ENCODE measurements around the gene ZNF691. TPM values are rescaled to one million over a fixed set of nuclear protein-coding genes. Genes with fewer than 3 reads are reported as not detected.
"Not testable (repeated sequence)": the region's sequence is repeated elsewhere in the genome, so short reads cannot be mapped to it uniquely, and the experiment has no call there.

The ZNF691 gene
- total and polyA plus RNA-seq, 2 experiments from 2014 or later = 18.6 to 24.3 TPM

DNA sequence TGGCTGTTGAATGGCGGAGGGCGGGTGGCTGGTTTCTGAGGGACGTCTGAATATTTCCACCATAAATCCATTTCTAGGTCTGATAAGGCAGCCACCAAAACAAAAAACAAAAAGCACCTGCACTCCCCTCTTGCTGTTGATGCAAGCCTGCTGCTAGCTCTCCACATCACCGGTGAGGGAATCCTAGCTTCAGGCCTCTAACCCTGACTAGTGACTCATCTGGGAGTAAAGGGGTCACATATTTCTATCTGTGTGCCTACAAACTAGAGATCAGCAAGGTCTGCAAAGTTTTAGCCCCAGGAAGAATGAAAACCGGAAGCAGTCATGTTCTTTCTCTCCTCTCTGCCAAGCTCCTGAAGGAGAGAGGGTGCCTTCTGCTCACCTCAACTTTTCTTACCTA is 39.8 kb upstream of the ZNF691 start:
- no peaks in the 10 kb centered on the region for H3K9me3 ChIP-seq (ENCODE audit: low read depth)
- H3K27me3 ChIP-seq = no peaks in the 10 kb centered on the region
- no peaks in the 10 kb centered on the region for H3K36me3 ChIP-seq
- no peaks in the 10 kb centered on the region for H3K4me1 ChIP-seq (ENCODE audit: low read depth)
- H3K27ac ChIP-seq = no peak overlapping the region
- TF ChIP-seq, protein P1, sequence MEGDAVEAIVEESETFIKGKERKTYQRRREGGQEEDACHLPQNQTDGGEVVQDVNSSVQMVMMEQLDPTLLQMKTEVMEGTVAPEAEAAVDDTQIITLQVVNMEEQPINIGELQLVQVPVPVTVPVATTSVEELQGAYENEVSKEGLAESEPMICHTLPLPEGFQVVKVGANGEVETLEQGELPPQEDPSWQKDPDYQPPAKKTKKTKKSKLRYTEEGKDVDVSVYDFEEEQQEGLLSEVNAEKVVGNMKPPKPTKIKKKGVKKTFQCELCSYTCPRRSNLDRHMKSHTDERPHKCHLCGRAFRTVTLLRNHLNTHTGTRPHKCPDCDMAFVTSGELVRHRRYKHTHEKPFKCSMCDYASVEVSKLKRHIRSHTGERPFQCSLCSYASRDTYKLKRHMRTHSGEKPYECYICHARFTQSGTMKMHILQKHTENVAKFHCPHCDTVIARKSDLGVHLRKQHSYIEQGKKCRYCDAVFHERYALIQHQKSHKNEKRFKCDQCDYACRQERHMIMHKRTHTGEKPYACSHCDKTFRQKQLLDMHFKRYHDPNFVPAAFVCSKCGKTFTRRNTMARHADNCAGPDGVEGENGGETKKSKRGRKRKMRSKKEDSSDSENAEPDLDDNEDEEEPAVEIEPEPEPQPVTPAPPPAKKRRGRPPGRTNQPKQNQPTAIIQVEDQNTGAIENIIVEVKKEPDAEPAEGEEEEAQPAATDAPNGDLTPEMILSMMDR (IDR thresholded peaks at IDR 0.05; ENCODE audit: low read depth, low read length) = no peak
- no peak for DNase-seq (ENCODE audit: low read depth in 1 of 2, low spot score in 1 of 2)
- no peak overlapping the region for H3K4me3 ChIP-seq

DNA sequence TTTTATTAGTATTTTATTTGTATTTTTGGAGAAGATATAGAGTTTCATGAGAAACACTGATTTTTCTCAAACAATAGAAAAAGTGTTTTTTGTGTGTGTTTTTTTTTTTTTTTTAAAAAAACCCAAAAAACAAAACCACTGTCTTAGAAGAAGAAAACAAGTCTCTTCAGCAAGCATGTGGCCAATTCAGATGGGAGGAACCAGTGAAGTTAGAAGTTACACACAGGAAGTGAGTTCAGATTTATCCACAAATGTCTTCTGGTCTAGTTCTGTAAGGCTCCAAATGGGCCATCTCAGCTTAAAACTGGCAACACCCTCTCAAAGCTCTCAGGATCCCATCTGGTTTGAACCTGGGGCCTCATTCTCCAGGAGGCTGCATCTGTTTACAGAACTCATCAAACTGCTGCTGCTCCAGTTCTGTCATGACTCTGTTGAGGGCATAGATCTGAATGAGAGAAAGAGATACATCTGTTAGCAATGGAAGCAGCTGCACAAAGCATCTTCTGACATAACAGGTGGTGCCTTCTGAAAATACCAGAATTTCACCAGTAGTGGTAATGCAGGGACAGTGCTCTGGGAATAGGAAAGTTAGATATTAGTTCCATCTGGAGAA is 39.3 kb upstream of the ZNF691 start:
- TF ChIP-seq, protein P1 (IDR thresholded peaks at IDR 0.05; ENCODE audit: low read depth, low read length) = no peak
- DNase-seq (ENCODE audit: low read depth in 1 of 2, low spot score in 1 of 2) = no peak
- Histone ChIP-seq H3K4me1 (ENCODE audit: low read depth) (no peaks in the 10 kb centered on the region), H3K9me3 (ENCODE audit: low read depth) (no peaks in the 10 kb centered on the region), H3K27me3 (no peaks in the 10 kb centered on the region), H3K36me3 (no peaks in the 10 kb centered on the region), H3K4me3 (no peak overlapping the region), H3K27ac (no peak overlapping the region)

DNA sequence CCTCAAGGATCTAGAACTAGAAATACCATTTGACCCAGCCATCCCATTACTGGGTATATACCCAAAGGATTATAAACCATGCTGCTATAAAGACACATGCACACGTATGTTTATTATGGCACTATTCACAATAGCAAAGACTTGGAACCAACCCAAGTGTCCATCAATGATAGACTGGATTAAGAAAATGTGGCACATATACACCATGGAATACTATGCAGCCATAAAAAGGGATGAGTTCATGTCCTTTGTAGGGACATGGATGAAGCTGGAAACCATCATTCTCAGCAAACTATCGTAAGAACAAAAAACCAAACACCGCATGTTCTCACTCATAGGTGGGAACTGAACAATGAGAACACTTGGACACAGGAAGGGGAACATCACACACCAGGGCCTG is 31.6 kb upstream of the ZNF691 start:
- H3K27me3 ChIP-seq; H3K4me1 ChIP-seq (ENCODE audit: low read depth); H3K27ac ChIP-seq; H3K36me3 ChIP-seq; H3K4me3 ChIP-seq; DNase-seq (ENCODE audit: low read depth in 1 of 2, low spot score in 1 of 2); H3K9me3 ChIP-seq (ENCODE audit: low read depth): not testable (repeated sequence)

DNA sequence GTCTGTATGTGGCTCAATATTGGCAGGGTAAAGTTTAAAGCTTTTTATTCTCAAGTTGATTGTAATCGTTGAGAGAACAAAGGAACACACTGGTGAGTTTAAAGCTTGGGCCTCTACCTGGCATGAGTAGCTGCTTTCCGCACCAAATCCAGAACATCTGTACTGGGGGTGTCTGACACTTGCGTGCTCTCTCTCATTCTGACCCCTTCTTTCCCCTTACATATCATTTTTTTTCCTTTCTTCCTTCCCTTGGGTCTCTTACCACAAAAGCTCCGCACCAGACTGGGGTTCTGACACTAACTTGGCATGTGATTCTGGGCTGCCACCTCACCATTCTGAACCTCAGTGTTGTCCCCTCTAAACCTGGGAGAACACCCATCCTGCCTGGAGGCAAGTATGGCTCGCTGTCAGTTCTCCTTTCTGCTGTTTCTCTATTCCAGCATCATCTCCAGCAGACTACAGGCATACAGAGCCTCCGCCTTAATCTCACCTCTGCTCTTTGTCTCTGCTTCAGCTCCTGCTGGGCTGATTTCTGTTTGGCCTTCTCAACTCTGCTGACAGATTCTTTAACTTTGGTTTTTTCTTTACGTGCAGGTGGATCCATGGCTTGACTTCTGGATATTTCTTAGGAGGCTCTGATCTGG is 30.4 kb upstream of the ZNF691 start:
- Histone ChIP-seq H3K4me1 (ENCODE audit: low read depth) (peaks cover 10% of the 10 kb centered on the region), H3K27ac (peak overlapping the region; percentile 100), H3K36me3 (no peaks in the 10 kb centered on the region), H3K27me3 (no peaks in the 10 kb centered on the region), H3K9me3 (ENCODE audit: low read depth) (no peaks in the 10 kb centered on the region), H3K4me3 (peak overlapping the region; percentile 82)
- TF ChIP-seq, protein P1 (IDR thresholded peaks at IDR 0.05; ENCODE audit: low read depth, low read length) = no peak
- peak in 1 of 2 donors; percentile 15 for DNase-seq (ENCODE audit: low read depth in 1 of 2, low spot score in 1 of 2)

DNA sequence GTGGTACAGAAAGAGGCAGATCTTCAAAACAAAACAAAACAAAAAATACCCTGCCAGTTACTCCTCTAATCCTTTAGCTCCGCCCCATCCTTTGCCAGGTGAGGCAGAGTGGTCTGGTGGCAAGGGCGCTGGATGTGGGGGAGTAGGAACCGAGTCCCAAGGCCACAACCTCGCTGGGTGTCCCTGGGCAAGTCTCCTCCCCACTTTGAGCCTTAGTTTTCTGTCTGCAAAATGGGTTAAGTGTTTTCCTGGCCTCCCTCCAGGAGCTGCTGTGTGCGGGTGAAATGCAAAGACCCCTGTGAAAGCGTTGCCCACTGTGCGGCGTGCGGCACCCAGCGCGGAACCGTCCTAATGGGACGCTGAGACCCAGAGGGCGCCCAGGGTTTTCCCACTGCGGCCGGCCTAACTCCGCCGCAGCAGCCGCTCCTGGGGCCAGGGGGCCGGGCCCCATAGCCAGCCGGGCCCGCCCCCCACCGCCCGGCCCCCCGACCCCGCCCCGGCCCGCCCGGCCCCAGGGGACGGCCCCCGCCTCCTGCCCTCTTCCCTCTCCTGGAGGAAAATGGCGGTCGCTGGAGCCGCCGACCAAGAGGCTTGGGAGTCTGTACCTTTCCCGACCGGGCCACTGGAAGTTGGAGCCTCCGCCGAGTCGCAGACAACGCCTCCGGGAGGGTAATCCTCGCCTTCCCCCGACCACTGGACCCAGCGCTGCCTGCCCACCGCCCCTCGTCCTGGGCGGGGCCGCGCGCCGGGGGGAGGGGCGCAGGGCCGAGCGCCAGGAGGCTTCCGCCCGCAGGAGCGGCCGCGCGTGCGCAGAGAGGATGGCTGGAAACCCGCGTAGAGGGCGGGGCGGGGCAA is 29.6 kb upstream of the ZNF691 start, which contains the start of the genes ERMAP and SVBP:
TSS of gene ERMAP (plus strand) at position 538 of the 855 bp plus-strand sequence. CDS start 13,327 bp downstream, outside the sequence.
TSS of gene SVBP (minus strand) at position 813 of the 855 bp plus-strand sequence. CDS start 853 bp downstream, outside the sequence.
- Histone ChIP-seq H3K27ac (peak within 1 kb of the TSS; percentile 100), H3K4me3 (peak within 1 kb of the TSS; percentile 82), H3K36me3 (no peaks in the 10 kb centered on the region), H3K27me3 (no peaks in the 10 kb centered on the region), H3K9me3 (ENCODE audit: low read depth) (no peaks in the 10 kb centered on the region), H3K4me1 (ENCODE audit: low read depth) (peaks cover 10% of the 10 kb centered on the region)
- peak; percentile 90 to 96 for DNase-seq (ENCODE audit: low read depth in 1 of 2, low spot score in 1 of 2)
- TF ChIP-seq, protein P1 (IDR thresholded peaks at IDR 0.05; ENCODE audit: low read depth, low read length) = no peak

Data from cardiac muscle cell (in vitro differentiated cells and primary cell).